Astrocyte (in vitro differentiated cells and primary cell): ENCODE results near the gene RSPH4A. TPM values are rescaled to one million over a fixed set of nuclear protein-coding genes. Genes with fewer than 3 reads are reported as not detected.

Source experiments
- DNase-seq: peaks from one replicate; pipeline ENCODE4 v3.0.0-alpha.2; 2010; ENCODE audit warnings: low read depth
- FAIRE-seq: peaks from 2 replicates; lab custom pipeline; 2011; peaks lifted over from hg19 to GRCh38; lab: Jason Lieb, UNC
- H2AFZ ChIP-seq: 2 replicates; pipeline ENCODE4 v1.6.0; 2012; ENCODE audit warnings: low read depth, low read length, inconsistent platforms
- H3K27ac ChIP-seq: 2 replicates; pipeline ENCODE4 v1.5.1; 2011; ENCODE audit warnings: low read depth, low read length, inconsistent platforms
- H3K27me3 ChIP-seq: 2 replicates; pipeline ENCODE4 v1.6.0; 2011; ENCODE audit warnings: low read length, inconsistent platforms; ENCODE audit not compliant: insufficient read depth
- H3K36me3 ChIP-seq: 2 replicates; pipeline ENCODE4 v1.5.1; 2011; ENCODE audit warnings: low read length, inconsistent platforms; ENCODE audit not compliant: insufficient read depth
- H3K4me1 ChIP-seq: 2 replicates; pipeline ENCODE4 v1.5.1; 2011; ENCODE audit warnings: low read length, inconsistent platforms; ENCODE audit not compliant: insufficient read depth
- H3K4me2 ChIP-seq: 2 replicates; pipeline ENCODE4 v1.6.0; 2012; ENCODE audit warnings: low read length, inconsistent platforms
- H3K4me3 ChIP-seq: 2 replicates; pipeline ENCODE4 v1.5.1; 2011; ENCODE audit warnings: low read depth, mild to moderate bottlenecking, low read length, inconsistent platforms; ENCODE audit not compliant: insufficient read depth
- H3K79me2 ChIP-seq: 2 replicates; pipeline ENCODE4 v1.6.0; 2012; ENCODE audit warnings: mild to moderate bottlenecking, low read length, inconsistent platforms; ENCODE audit not compliant: insufficient read depth
- H3K9ac ChIP-seq: 2 replicates; pipeline ENCODE4 v1.6.0; 2012; ENCODE audit warnings: mild to moderate bottlenecking, low read length, inconsistent platforms
- H3K9me3 ChIP-seq: 2 replicates; pipeline ENCODE4 v1.5.1; 2012; ENCODE audit warnings: low read depth, mild to moderate bottlenecking, low read length, inconsistent platforms; ENCODE audit not compliant: insufficient read depth
- H4K20me1 ChIP-seq: 2 replicates; pipeline ENCODE4 v1.6.0; 2012; ENCODE audit warnings: low read length, inconsistent platforms; ENCODE audit not compliant: insufficient read depth
- H3K27ac Mint-ChIP-seq: one replicate; pipeline ENCODE4 v1.8.0; 2021; ENCODE audit warnings: mild to moderate bottlenecking, mixed read lengths; ENCODE audit not compliant: unreplicated experiment
- H3K27me3 Mint-ChIP-seq: one replicate; pipeline ENCODE4 v1.8.0; 2021; ENCODE audit warnings: low read depth, mixed read lengths; ENCODE audit not compliant: unreplicated experiment
- H3K36me3 Mint-ChIP-seq: one replicate; pipeline ENCODE4 v1.8.0; 2021; ENCODE audit warnings: low read depth, mixed read lengths; ENCODE audit not compliant: unreplicated experiment
- H3K4me1 Mint-ChIP-seq: one replicate; pipeline ENCODE4 v1.8.0; 2021; ENCODE audit warnings: low read depth, mixed read lengths; ENCODE audit not compliant: unreplicated experiment
- H3K4me3 Mint-ChIP-seq: one replicate; pipeline ENCODE4 v1.8.0; 2021; ENCODE audit warnings: mild to moderate bottlenecking, moderate library complexity, mixed read lengths; ENCODE audit not compliant: unreplicated experiment
- H3K9me3 Mint-ChIP-seq: one replicate; pipeline ENCODE4 v1.8.0; 2021; ENCODE audit warnings: mild to moderate bottlenecking, mixed read lengths; ENCODE audit not compliant: unreplicated experiment
- CTCF ChIP-seq: IDR thresholded peaks from 2 replicates; pipeline ENCODE4 v1.5.1; 2011; ENCODE audit warnings: low read depth, mild to moderate bottlenecking, inconsistent platforms, low read length, moderate library complexity; ENCODE audit not compliant: insufficient read depth
- EZH2 ChIP-seq: IDR thresholded peaks from 2 replicates; pipeline ENCODE4 v1.6.1; 2012; ENCODE audit warnings: mild to moderate bottlenecking, low read length, inconsistent platforms; ENCODE audit not compliant: insufficient read depth
- total RNA-seq: library from RNA; stranded (reverse); gene quantifications from 2 replicates; pipeline ENCODE4 v1.2.1, GENCODE V29; 2021

RSPH4A gene
- total RNA-seq, 1 donor from 2014 or later = 0.48 TPM

- peaks cover 2% of the 10 kb centered on the region for H3K36me3 Mint-ChIP-seq
- H3K27me3 ChIP-seq = no peaks in the 10 kb centered on the region
- H3K27me3 Mint-ChIP-seq = no peaks in the 10 kb centered on the region
- H3K36me3 ChIP-seq = no peaks in the 10 kb centered on the region
- H3K4me3 Mint-ChIP-seq = no peak overlapping the region
- no peak overlapping the region for H3K9ac ChIP-seq
- H3K27ac Mint-ChIP-seq = no peak overlapping the region
- no peaks in the 10 kb centered on the region for H3K79me2 ChIP-seq
- H2AFZ ChIP-seq = no peak overlapping the region
- no peak overlapping the region for H3K4me2 ChIP-seq
- TF ChIP-seq CTCF (no peak), EZH2 (no peak)
- H3K4me3 ChIP-seq = no peak overlapping the region
- H3K4me1 ChIP-seq = no peaks in the 10 kb centered on the region
- no peak for FAIRE-seq
- H3K9me3 ChIP-seq = no peaks in the 10 kb centered on the region
- H3K4me1 Mint-ChIP-seq = peaks cover 8% of the 10 kb centered on the region
- no peak overlapping the region for H3K27ac ChIP-seq
- DNase-seq = no peak
- H3K9me3 Mint-ChIP-seq = no peaks in the 10 kb centered on the region
- no peaks in the 10 kb centered on the region for H4K20me1 ChIP-seq
These were observed 9.6 kb downstream of the RSPH4A start for GRCh38 chr6:116625872-116626271.

- peaks cover 9% of the 10 kb centered on the region for H3K36me3 Mint-ChIP-seq
- Histone ChIP-seq H3K9me3 (no peaks in the 10 kb centered on the region), H4K20me1 (no peaks in the 10 kb centered on the region), H3K79me2 (no peaks in the 10 kb centered on the region), H2AFZ (no peak overlapping the region), H3K4me3 (no peak overlapping the region), H3K4me2 (no peak overlapping the region), H3K27ac (no peak overlapping the region), H3K4me1 (no peaks in the 10 kb centered on the region), H3K27me3 (no peaks in the 10 kb centered on the region), H3K36me3 (no peaks in the 10 kb centered on the region), H3K9ac (no peak overlapping the region)
- no peak overlapping the region for H3K4me3 Mint-ChIP-seq
- TF ChIP-seq CTCF (no peak), EZH2 (no peak)
- peaks cover 7% of the 10 kb centered on the region for H3K4me1 Mint-ChIP-seq
- no peaks in the 10 kb centered on the region for H3K9me3 Mint-ChIP-seq
- no peaks in the 10 kb centered on the region for H3K27me3 Mint-ChIP-seq
- H3K27ac Mint-ChIP-seq = no peak overlapping the region
- DNase-seq (no peak), FAIRE-seq (no peak)
These were observed 13.3 kb downstream of the RSPH4A start for GRCh38 chr6:116629563-116629981.

- no peak overlapping the region for H3K27ac Mint-ChIP-seq
- TF ChIP-seq CTCF (no peak), EZH2 (no peak)
- Histone ChIP-seq H3K4me2 (no peak overlapping the region), H2AFZ (no peak overlapping the region), H4K20me1 (no peaks in the 10 kb centered on the region), H3K79me2 (no peaks in the 10 kb centered on the region), H3K36me3 (no peaks in the 10 kb centered on the region), H3K27ac (no peak overlapping the region), H3K9me3 (no peaks in the 10 kb centered on the region), H3K9ac (no peak overlapping the region), H3K4me1 (no peaks in the 10 kb centered on the region), H3K27me3 (no peaks in the 10 kb centered on the region), H3K4me3 (no peak overlapping the region)
- H3K36me3 Mint-ChIP-seq = peaks cover 11% of the 10 kb centered on the region
- H3K4me3 Mint-ChIP-seq = no peak overlapping the region
- DNase-seq (no peak), FAIRE-seq (no peak)
- no peaks in the 10 kb centered on the region for H3K9me3 Mint-ChIP-seq
- no peaks in the 10 kb centered on the region for H3K27me3 Mint-ChIP-seq
- H3K4me1 Mint-ChIP-seq = peaks cover 7% of the 10 kb centered on the region
These were observed 15.2 kb downstream of the RSPH4A start for GRCh38 chr6:116631379-116631990.
